ENCODE measurements around the gene NTRK3. TPM values are rescaled to one million over a fixed set of nuclear protein-coding genes. Genes with fewer than 3 reads are reported as not detected.

Gene NTRK3
- total RNA-seq, 1 donor from 2014 or later, result 3.5 TPM

GRCh38 chr15:88250826-88251225 lies 5.7 kb downstream of the NTRK3 start:
- DNase-seq, result no peak
- Histone ChIP-seq H3K4me1 (peaks cover 9% of the 10 kb centered on the region), H3K27me3 (ENCODE audit: low read depth) (peaks cover 52% of the 10 kb centered on the region), H3K9me3 (no peaks in the 10 kb centered on the region), H3K4me3 (no peak overlapping the region), H3K36me3 (no peaks in the 10 kb centered on the region), H3K27ac (no peak overlapping the region)
- no peak for ATAC-seq
- intact Hi-C loops (cut with DNase I), result no loop called here
- TF ChIP-seq, protein P1, sequence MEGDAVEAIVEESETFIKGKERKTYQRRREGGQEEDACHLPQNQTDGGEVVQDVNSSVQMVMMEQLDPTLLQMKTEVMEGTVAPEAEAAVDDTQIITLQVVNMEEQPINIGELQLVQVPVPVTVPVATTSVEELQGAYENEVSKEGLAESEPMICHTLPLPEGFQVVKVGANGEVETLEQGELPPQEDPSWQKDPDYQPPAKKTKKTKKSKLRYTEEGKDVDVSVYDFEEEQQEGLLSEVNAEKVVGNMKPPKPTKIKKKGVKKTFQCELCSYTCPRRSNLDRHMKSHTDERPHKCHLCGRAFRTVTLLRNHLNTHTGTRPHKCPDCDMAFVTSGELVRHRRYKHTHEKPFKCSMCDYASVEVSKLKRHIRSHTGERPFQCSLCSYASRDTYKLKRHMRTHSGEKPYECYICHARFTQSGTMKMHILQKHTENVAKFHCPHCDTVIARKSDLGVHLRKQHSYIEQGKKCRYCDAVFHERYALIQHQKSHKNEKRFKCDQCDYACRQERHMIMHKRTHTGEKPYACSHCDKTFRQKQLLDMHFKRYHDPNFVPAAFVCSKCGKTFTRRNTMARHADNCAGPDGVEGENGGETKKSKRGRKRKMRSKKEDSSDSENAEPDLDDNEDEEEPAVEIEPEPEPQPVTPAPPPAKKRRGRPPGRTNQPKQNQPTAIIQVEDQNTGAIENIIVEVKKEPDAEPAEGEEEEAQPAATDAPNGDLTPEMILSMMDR (IDR thresholded peaks at IDR 0.05), result no peak

DNA sequence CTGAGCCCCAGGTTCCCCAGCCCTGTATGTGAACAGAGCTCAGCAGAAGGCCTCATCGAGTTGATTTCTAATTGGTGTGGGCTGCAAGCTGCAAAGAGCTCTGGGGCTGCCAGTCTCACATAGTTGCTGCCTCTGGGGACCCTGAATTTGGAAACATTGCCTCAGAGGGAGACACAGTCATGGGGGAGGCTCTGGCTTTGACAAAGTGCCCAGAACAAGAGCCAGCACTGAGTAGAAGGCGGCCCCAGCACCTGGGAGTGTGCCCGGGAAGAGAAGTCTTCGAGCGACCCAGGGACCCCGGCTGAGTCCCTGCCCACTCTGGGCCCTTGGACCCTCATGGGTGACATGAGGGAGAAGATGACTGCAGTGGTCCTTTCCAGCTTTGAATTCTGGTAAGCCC lies 7.3 kb downstream of the NTRK3 start:
- TF ChIP-seq, protein P1 (IDR thresholded peaks at IDR 0.05), result no peak
- Histone ChIP-seq H3K36me3 (no peaks in the 10 kb centered on the region), H3K4me3 (no peak overlapping the region), H3K9me3 (no peaks in the 10 kb centered on the region), H3K4me1 (peaks cover 9% of the 10 kb centered on the region), H3K27me3 (ENCODE audit: low read depth) (peaks cover 36% of the 10 kb centered on the region), H3K27ac (no peak overlapping the region)
- ATAC-seq (no peak), DNase-seq (no peak)
- intact Hi-C loops (cut with DNase I), result no loop called here

DNA sequence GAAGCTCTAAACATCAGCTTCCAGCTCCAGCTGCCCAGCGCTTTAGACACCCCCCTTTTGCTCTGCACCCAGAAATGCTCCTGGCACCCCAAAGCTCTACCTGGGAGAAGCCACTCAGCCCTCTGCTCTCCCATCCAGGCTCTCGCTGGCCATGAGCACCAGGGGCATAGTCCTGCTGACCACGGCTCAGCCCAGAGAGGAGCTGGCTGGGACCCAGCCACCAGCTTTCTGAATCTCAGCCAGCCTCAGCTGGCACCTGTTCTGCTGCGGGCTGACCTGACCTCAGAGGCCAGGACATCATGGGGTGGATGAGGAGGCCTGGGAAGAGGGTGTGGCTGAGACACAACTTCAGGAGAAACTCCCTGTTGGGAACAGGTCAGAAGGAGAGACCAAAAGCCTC lies 8.6 kb downstream of the NTRK3 start:
- intact Hi-C loops (cut with DNase I), result no loop called here
- H3K4me3 ChIP-seq, result no peak overlapping the region
- H3K27me3 ChIP-seq (ENCODE audit: low read depth), result peaks cover 23% of the 10 kb centered on the region
- no peak overlapping the region for H3K27ac ChIP-seq
- no peak for ATAC-seq
- TF ChIP-seq, protein P1 (IDR thresholded peaks at IDR 0.05), result no peak
- H3K4me1 ChIP-seq, result peaks cover 9% of the 10 kb centered on the region
- no peaks in the 10 kb centered on the region for H3K36me3 ChIP-seq
- no peaks in the 10 kb centered on the region for H3K9me3 ChIP-seq
- no peak for DNase-seq

GRCh38 chr15:88246666-88247446 lies 9.7 kb downstream of the NTRK3 start:
- peak; percentile 85 to 90 for ATAC-seq
- TF ChIP-seq, protein P1 (IDR thresholded peaks at IDR 0.05), result peak; percentile 98
- H3K27ac ChIP-seq, result no peak overlapping the region
- H3K4me3 ChIP-seq, result no peak overlapping the region
- peaks cover 9% of the 10 kb centered on the region for H3K4me1 ChIP-seq
- DNase-seq, result peak; percentile 83
- H3K27me3 ChIP-seq (ENCODE audit: low read depth), result peaks cover 15% of the 10 kb centered on the region
- no peaks in the 10 kb centered on the region for H3K36me3 ChIP-seq
- H3K9me3 ChIP-seq, result no peaks in the 10 kb centered on the region
- intact Hi-C loops (cut with DNase I), result no loop called here

DNA sequence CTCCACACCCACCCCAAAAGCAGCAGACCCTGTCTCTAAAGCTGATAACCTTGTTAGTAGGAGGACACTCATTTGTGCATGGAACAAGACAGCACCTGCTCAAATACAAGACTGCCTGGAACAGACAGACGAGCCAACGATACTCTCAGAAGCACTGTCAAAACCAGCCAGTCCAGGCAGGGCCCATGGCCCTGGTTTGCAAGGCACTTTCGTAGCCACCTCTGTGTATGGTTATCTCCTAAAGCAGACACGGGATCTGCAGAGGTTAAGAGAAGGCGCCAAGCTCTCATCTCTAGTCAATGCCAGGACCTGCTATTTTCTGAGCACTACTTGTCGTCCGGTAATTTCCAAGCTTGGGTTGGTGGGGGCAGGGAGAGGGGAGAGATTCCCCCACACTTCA lies 10.5 kb downstream of the NTRK3 start:
- intact Hi-C loops (cut with DNase I), result no loop called here
- DNase-seq (no peak), ATAC-seq (no peak)
- H3K4me1 ChIP-seq, result peaks cover 9% of the 10 kb centered on the region
- H3K9me3 ChIP-seq, result no peaks in the 10 kb centered on the region
- no peaks in the 10 kb centered on the region for H3K36me3 ChIP-seq
- H3K4me3 ChIP-seq, result no peak overlapping the region
- TF ChIP-seq, protein P1 (IDR thresholded peaks at IDR 0.05), result no peak
- peaks cover 9% of the 10 kb centered on the region for H3K27me3 ChIP-seq (ENCODE audit: low read depth)
- H3K27ac ChIP-seq, result no peak overlapping the region

Measured in lower lobe of right lung (tissue), 2 donors.